ENCODE measurements around the gene BNIPL.

BNIPL gene

GRCh38 chr1:151069103-151069486, 32.7 kb downstream of the BNIPL start:
- Histone ChIP-seq H2AFZ (ENCODE audit: low read length) (no peak overlapping the region), H3K4me1 (ENCODE audit: low read length) (0 out of 2 replicates have a peak, but pooled peaks cover 3% of the 10 kb centered on the region), H3F3A (ENCODE audit: insufficient read depth, low read length) (peaks cover 19% of the 10 kb centered on the region), H3K27ac (ENCODE audit: low read length) (no peak overlapping the region), H3K36me3 (replicated peaks; ENCODE audit: insufficient read depth, low read length) (no peaks in the 10 kb centered on the region), H3K9me3 (replicated peaks; ENCODE audit: insufficient read depth, low read length) (no peaks in the 10 kb centered on the region), H3K9me2 (replicated peaks; ENCODE audit: insufficient read depth, low read length) (no peaks in the 10 kb centered on the region), H3K4me2 (ENCODE audit: low read depth, low read length) (no peak overlapping the region), H3K27me3 (replicated peaks; ENCODE audit: insufficient read depth, low read length) (no peaks in the 10 kb centered on the region), H3K9ac (ENCODE audit: low read length) (no peak overlapping the region), H3K4me3 (ENCODE audit: low read length) (no peak overlapping the region), H4K20me1 (ENCODE audit: insufficient read depth, low read length) (no peaks in the 10 kb centered on the region), H3K79me2 (ENCODE audit: low read length) (peaks cover 11% of the 10 kb centered on the region; the same call in 1 of the 2 replicates)
- no peak for DNase-seq
- TF ChIP-seq EZH2phosphoT487 (IDR thresholded peaks at IDR 0.05; ENCODE audit: low read length) (no peak), EZH2 (optimal IDR thresholded peaks at IDR 0.05; ENCODE audit: low read depth, low read length) (no peak)
- TF ChIP-seq, protein P1, sequence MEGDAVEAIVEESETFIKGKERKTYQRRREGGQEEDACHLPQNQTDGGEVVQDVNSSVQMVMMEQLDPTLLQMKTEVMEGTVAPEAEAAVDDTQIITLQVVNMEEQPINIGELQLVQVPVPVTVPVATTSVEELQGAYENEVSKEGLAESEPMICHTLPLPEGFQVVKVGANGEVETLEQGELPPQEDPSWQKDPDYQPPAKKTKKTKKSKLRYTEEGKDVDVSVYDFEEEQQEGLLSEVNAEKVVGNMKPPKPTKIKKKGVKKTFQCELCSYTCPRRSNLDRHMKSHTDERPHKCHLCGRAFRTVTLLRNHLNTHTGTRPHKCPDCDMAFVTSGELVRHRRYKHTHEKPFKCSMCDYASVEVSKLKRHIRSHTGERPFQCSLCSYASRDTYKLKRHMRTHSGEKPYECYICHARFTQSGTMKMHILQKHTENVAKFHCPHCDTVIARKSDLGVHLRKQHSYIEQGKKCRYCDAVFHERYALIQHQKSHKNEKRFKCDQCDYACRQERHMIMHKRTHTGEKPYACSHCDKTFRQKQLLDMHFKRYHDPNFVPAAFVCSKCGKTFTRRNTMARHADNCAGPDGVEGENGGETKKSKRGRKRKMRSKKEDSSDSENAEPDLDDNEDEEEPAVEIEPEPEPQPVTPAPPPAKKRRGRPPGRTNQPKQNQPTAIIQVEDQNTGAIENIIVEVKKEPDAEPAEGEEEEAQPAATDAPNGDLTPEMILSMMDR (IDR thresholded peaks at IDR 0.05; ENCODE audit: low read length): no peak

GRCh38 chr1:151070474-151071276, 34.3 kb downstream of the BNIPL start, which contains the start of gene GABPB2:
Gene GABPB2, plus strand, starts transcription at chr1:151070761. Its CDS starts 17,429 bp downstream, at chr1:151088190.
- Histone ChIP-seq H3K27me3 (replicated peaks; ENCODE audit: insufficient read depth, low read length) (no peaks in the 10 kb centered on the region), H3K36me3 (replicated peaks; ENCODE audit: insufficient read depth, low read length) (no peaks in the 10 kb centered on the region), H3K9me2 (replicated peaks; ENCODE audit: insufficient read depth, low read length) (no peaks in the 10 kb centered on the region), H3F3A (ENCODE audit: insufficient read depth, low read length) (peaks cover 19% of the 10 kb centered on the region), H3K4me3 (ENCODE audit: low read length) (peak within 1 kb of the TSS; percentile 92), H3K79me2 (ENCODE audit: low read length) (peaks cover 11% of the 10 kb centered on the region; the same call in 1 of the 2 replicates), H3K27ac (ENCODE audit: low read length) (peak within 1 kb of the TSS; percentile 92), H3K9me3 (replicated peaks; ENCODE audit: insufficient read depth, low read length) (no peaks in the 10 kb centered on the region), H3K4me2 (ENCODE audit: low read depth, low read length) (peak within 1 kb of the TSS; percentile 93), H2AFZ (ENCODE audit: low read length) (peak within 1 kb of the TSS; percentile 81), H3K9ac (ENCODE audit: low read length) (peak within 1 kb of the TSS; percentile 94), H4K20me1 (ENCODE audit: insufficient read depth, low read length) (no peaks in the 10 kb centered on the region), H3K4me1 (ENCODE audit: low read length) (0 out of 2 replicates have a peak, but pooled peaks cover 3% of the 10 kb centered on the region)
- TF ChIP-seq, protein P1 (IDR thresholded peaks at IDR 0.05; ENCODE audit: low read length): peak; percentile 89
- TF ChIP-seq EZH2phosphoT487 (IDR thresholded peaks at IDR 0.05; ENCODE audit: low read length): no peak
- peak; percentile 95 for DNase-seq

GRCh38 chr1:151072224-151072623, 35.8 kb downstream of the BNIPL start:
- Histone ChIP-seq H3K4me3 (ENCODE audit: low read length) (no peak overlapping the region), H3K9ac (ENCODE audit: low read length) (no peak overlapping the region), H3K9me2 (replicated peaks; ENCODE audit: insufficient read depth, low read length) (no peaks in the 10 kb centered on the region), H3F3A (ENCODE audit: insufficient read depth, low read length) (peaks cover 19% of the 10 kb centered on the region), H3K27ac (ENCODE audit: low read length) (no peak overlapping the region), H3K27me3 (replicated peaks; ENCODE audit: insufficient read depth, low read length) (no peaks in the 10 kb centered on the region), H3K79me2 (ENCODE audit: low read length) (peaks cover 11% of the 10 kb centered on the region; the same call in 1 of the 2 replicates), H4K20me1 (ENCODE audit: insufficient read depth, low read length) (no peaks in the 10 kb centered on the region), H2AFZ (ENCODE audit: low read length) (no peak overlapping the region), H3K4me2 (ENCODE audit: low read depth, low read length) (no peak overlapping the region), H3K4me1 (ENCODE audit: low read length) (0 out of 2 replicates have a peak, but pooled peaks cover 3% of the 10 kb centered on the region), H3K9me3 (replicated peaks; ENCODE audit: insufficient read depth, low read length) (no peaks in the 10 kb centered on the region), H3K36me3 (replicated peaks; ENCODE audit: insufficient read depth, low read length) (no peaks in the 10 kb centered on the region)
- TF ChIP-seq, protein P1 (IDR thresholded peaks at IDR 0.05; ENCODE audit: low read length): no peak
- TF ChIP-seq EZH2 (optimal IDR thresholded peaks at IDR 0.05; ENCODE audit: low read depth, low read length) (no peak), EZH2phosphoT487 (IDR thresholded peaks at IDR 0.05; ENCODE audit: low read length) (no peak)
- no peak for DNase-seq
